Measurements from ENCODE around the gene PRR9.

The PRR9 gene

GRCh38 chr1:153246018-153246417 lies 28.6 kb downstream of the PRR9 start (continued):
- TF ChIP-seq ZNF398 (tag by site-specific recombination; IDR thresholded peaks at IDR 0.05), result no peak

GRCh38 chr1:153246825-153247224 lies 29.4 kb downstream of the PRR9 start:
- H3K4me1 ChIP-seq (ENCODE audit: control insufficient read depth, insufficient read depth, low read length), result no peaks in the 10 kb centered on the region
- CTCF ChIA-PET, result interaction anchor here (0.7 to 1.3 kb wide), 2 partner anchors 18 to 1406 kb away, joined by 3 read pairs; no protein-coding TSS in a partner anchor
- POLR2A ChIA-PET, result no interaction called here

GRCh38 chr1:153248176-153248879 lies 30.9 kb downstream of the PRR9 start:
- POLR2A ChIA-PET, result no interaction called here
- Histone ChIP-seq H3K9me3 (ENCODE audit: control insufficient read depth, insufficient read depth, low read depth, low read length) (no peaks in the 10 kb centered on the region), H3K27ac (ENCODE audit: extremely low read depth, low read depth, low read length) (no peak overlapping the region), H3K4me1 (ENCODE audit: control insufficient read depth, insufficient read depth, low read length) (no peaks in the 10 kb centered on the region), H3K4me3 (ENCODE audit: low read depth, low read length) (no peak overlapping the region), H3K36me3 (ENCODE audit: control insufficient read depth in 2 of 2, insufficient read depth in 1 of 2, low read length in 2 of 2) (no peaks in the 10 kb centered on the region)
- no peak for TF ChIP-seq ZNF184 (tag by site-specific recombination; IDR thresholded peaks at IDR 0.05)
- TF ChIP-seq REPIN1 (tag by site-specific recombination; IDR thresholded peaks at IDR 0.05; ENCODE audit: low read depth), result no peak
- TF ChIP-seq ZBTB17 (tag by site-specific recombination; IDR thresholded peaks at IDR 0.05), result peak; percentile 44; the same call in 1 of the 2 replicates
- CTCF ChIA-PET, result interaction anchor here (0.9 kb wide), 1 partner anchor 9 kb away, joined by 5 read pairs; no protein-coding TSS in a partner anchor

More at GRCh38 chr1:153246825-153247224, 29.4 kb downstream of the PRR9 start:
- Histone ChIP-seq H3K4me3 (ENCODE audit: low read depth, low read length) (no peak overlapping the region), H3K36me3 (ENCODE audit: control insufficient read depth in 2 of 2, insufficient read depth in 1 of 2, low read length in 2 of 2) (no peaks in the 10 kb centered on the region), H3K9me3 (ENCODE audit: control insufficient read depth, insufficient read depth, low read depth, low read length) (no peaks in the 10 kb centered on the region), H3K27ac (ENCODE audit: extremely low read depth, low read depth, low read length) (no peak overlapping the region)
- TF ChIP-seq HIC1 (tag by site-specific recombination; IDR thresholded peaks at IDR 0.05) (no peak), ZNF677 (tag by site-specific recombination; IDR thresholded peaks at IDR 0.05) (no peak)

- Histone ChIP-seq H3K9me3 (ENCODE audit: control insufficient read depth, insufficient read depth, low read depth, low read length) (no peaks in the 10 kb centered on the region), H3K36me3 (ENCODE audit: control insufficient read depth in 2 of 2, insufficient read depth in 1 of 2, low read length in 2 of 2) (no peaks in the 10 kb centered on the region), H3K27ac (ENCODE audit: extremely low read depth, low read depth, low read length) (no peak overlapping the region), H3K4me3 (ENCODE audit: low read depth, low read length) (no peak overlapping the region), H3K4me1 (ENCODE audit: control insufficient read depth, insufficient read depth, low read length) (no peaks in the 10 kb centered on the region)
- ChIA-PET POLR2A (no interaction called here), CTCF (interaction anchor here (0.7 kb wide), 1 partner anchor 16 kb away, joined by 3 read pairs; no protein-coding TSS in a partner anchor)
- TF ChIP-seq OSR2 (tag by site-specific recombination; IDR thresholded peaks at IDR 0.05) (no peak), KLF8 (tag by site-specific recombination; IDR thresholded peaks at IDR 0.05) (no peak), ZNF10 (tag by site-specific recombination; IDR thresholded peaks at IDR 0.05) (no peak)
Measured at GRCh38 chr1:153250166-153250565, 32.8 kb downstream of the PRR9 start.

GRCh38 chr1:153251087-153251486 lies 33.7 kb downstream of the PRR9 start:
- no peaks in the 10 kb centered on the region for H3K9me3 ChIP-seq (ENCODE audit: control insufficient read depth, insufficient read depth, low read depth, low read length)
- no peak overlapping the region for H3K4me3 ChIP-seq (ENCODE audit: low read depth, low read length)
- no peaks in the 10 kb centered on the region for H3K36me3 ChIP-seq (ENCODE audit: control insufficient read depth in 2 of 2, insufficient read depth in 1 of 2, low read length in 2 of 2)
- no peaks in the 10 kb centered on the region for H3K4me1 ChIP-seq (ENCODE audit: control insufficient read depth, insufficient read depth, low read length)
- no peak overlapping the region for H3K27ac ChIP-seq (ENCODE audit: extremely low read depth, low read depth, low read length)
- ChIA-PET CTCF (no interaction called here), POLR2A (no interaction called here)
- TF ChIP-seq ZNF670 (tag by site-specific recombination; IDR thresholded peaks at IDR 0.05; ENCODE audit: low read depth), result no peak
- no peak for TF ChIP-seq YY1 (tag by site-specific recombination; IDR thresholded peaks at IDR 0.05)
- no peak for TF ChIP-seq ZNF561 (tag by site-specific recombination; IDR thresholded peaks at IDR 0.05; ENCODE audit: borderline replicate concordance)
- TF ChIP-seq ZSCAN18 (tag by site-specific recombination; IDR thresholded peaks at IDR 0.05), result no peak
- no peak for TF ChIP-seq TCF7L2 (IDR thresholded peaks at IDR 0.05; ENCODE audit: borderline replicate concordance, low read depth, low read length)
- no peak for TF ChIP-seq GLI4 (tag by site-specific recombination; IDR thresholded peaks at IDR 0.05)
- no peak for TF ChIP-seq SCRT2 (tag by site-specific recombination; IDR thresholded peaks at IDR 0.05)
- no peak for TF ChIP-seq ZNF280D (tag by site-specific recombination; IDR thresholded peaks at IDR 0.05)
- no peak for TF ChIP-seq ZNF133 (tag by site-specific recombination; IDR thresholded peaks at IDR 0.05)

Measured in HEK293 (cell line).